Body of pancreas (tissue), 4 donors: Measurements from ENCODE around the gene APOBR. TPM values are rescaled to one million over a fixed set of nuclear protein-coding genes. Genes with fewer than 3 reads are reported as not detected.
"Not testable (repeated sequence)": the region's sequence is repeated elsewhere in the genome, so short reads cannot be mapped to it uniquely, and the experiment has no call there.

ENCODE experiments used
- ATAC-seq: fragments of 150-250 bp; one replicate; pipeline ENCODE4 v1.9.1; 2016
- DNase-seq, 4 donors: peaks; one replicate each; pipeline ENCODE4 v3.0.0-alpha.2; 2019
- H3K27ac ChIP-seq, 4 donors: fragments of 200-600 bp; sonication (generic); 1 replicate in 3 of 4; 2 replicates in 1 of 4; pipeline versions ENCODE4 v1.5.1 to v1.6.1; 2016 to 2019; ENCODE audit warnings: mild to moderate bottlenecking in 1 of 4, mixed read lengths in 1 of 4, moderate library complexity in 1 of 4
- H3K27me3 ChIP-seq, 2 donors: fragments of 200-600 bp; sonication (generic); one replicate each; pipeline ENCODE4 v1.6.0; 2016; ENCODE audit warnings: mild to moderate bottlenecking in 1 of 2
- H3K36me3 ChIP-seq, 2 donors: fragments of 200-600 bp; sonication (generic); replicated peaks in 1 of 2; 2 replicates each; pipeline ENCODE4 v1.5.1; 2016; ENCODE audit warnings: low read depth in 2 of 2; ENCODE audit not compliant: insufficient read depth in 1 of 2
- H3K4me1 ChIP-seq: fragments of 200-600 bp; sonication (generic); one replicate; pipeline ENCODE4 v1.6.0; 2016
- H3K4me3 ChIP-seq, 2 donors: fragments of 200-600 bp; sonication (generic); 1 replicate in 1 of 2; 2 replicates in 1 of 2; pipeline ENCODE4 v1.5.1; 2016 to 2019
- H3K9me3 ChIP-seq, 3 donors: fragments of 200-600 bp; sonication (generic); 1 replicate in 2 of 3; 2 replicates in 1 of 3; pipeline ENCODE4 v1.5.1; 2016
- POLR2A ChIP-seq, 3 donors: fragments of 450-650 bp; IDR thresholded peaks; one replicate each; pipeline ENCODE4 v1.6.1; 2016; ENCODE audit warnings: antibody characterized with exemption in 3 of 3, mild to moderate bottlenecking in 2 of 3
- WGBS, 2 donors: methylation state at CpG; one replicate each; pipeline ENCODE4 v1.1.5; 2017; 5-methylcytosine and 5-hydroxymethylcytosine counted together
- intact Hi-C: fragments of 100-400 bp; cut with DNase I; formaldehyde crosslinking; loops from one replicate; pipeline ENCODE4 v1.15.1; 2023
- total RNA-seq, 2 donors: library from RNA; depleted of rRNA; stranded (reverse); fragments of >200 nt; gene quantifications; one replicate each; pipeline ENCODE4 v1.1.0, GENCODE V29; 2016
- TF ChIP-seq, protein P1 (sequence below), 7 experiments: fragments of 450-650 bp in 4 of 7; fragments of 200-600 bp in 3 of 7; sonication (generic) in 3 of 7; IDR thresholded peaks; one replicate each; pipeline ENCODE4 v1.5.1; 2016 to 2019; ENCODE audit warnings: antibody characterized with exemption in 7 of 7

APOBR gene
- total RNA-seq, 2 donors from 2014 or later: 1.0 to 2.0 TPM

DNA sequence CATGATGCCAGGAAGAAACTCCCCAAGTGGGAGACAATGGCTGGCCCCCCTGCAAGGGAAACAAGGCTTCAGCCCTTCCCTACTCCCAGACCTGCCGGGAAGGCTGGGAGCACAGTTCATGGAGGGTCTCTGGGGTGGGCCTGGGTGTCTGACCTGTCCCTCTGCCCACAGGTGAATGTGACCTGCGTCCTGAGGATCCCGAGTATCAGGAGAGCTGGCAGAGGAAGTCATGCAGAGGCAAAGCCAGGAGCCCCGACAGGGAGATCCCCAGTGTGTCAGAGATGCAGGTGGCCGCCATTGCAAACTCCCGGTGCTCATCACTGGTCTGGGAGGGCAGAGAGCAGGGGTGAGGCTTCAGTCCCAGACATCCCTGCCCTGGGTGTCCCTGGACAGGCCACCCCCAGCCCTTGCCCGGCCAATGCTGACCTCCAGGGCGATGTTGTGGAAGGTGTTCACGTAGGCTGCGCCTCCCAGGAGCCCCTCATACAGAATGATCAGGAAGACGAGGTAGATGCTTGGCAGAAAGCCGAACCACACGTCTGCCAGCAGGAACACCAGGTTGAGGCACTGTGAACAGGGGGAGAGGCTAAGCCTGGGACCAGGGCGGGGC is 17.0 kb upstream of the APOBR start:
- no peak for DNase-seq
- Histone ChIP-seq H3K4me1 (no peaks in the 10 kb centered on the region), H3K27me3 (no peaks in the 10 kb centered on the region), H3K9me3 (no peaks in the 10 kb centered on the region), H3K27ac (no peak overlapping the region), H3K36me3 (peaks cover 0 to 13% of the 10 kb centered on the region in 2 donors), H3K4me3 (no peak overlapping the region)
- intact Hi-C loops: no loop called here
- 87 to 90% methylated on average over 6 to 14 of the region's 14 CpGs for WGBS, 2 donors
- no peak for ATAC-seq
- no peak for TF ChIP-seq POLR2A (IDR thresholded peaks at IDR 0.05)
- TF ChIP-seq, protein P1, sequence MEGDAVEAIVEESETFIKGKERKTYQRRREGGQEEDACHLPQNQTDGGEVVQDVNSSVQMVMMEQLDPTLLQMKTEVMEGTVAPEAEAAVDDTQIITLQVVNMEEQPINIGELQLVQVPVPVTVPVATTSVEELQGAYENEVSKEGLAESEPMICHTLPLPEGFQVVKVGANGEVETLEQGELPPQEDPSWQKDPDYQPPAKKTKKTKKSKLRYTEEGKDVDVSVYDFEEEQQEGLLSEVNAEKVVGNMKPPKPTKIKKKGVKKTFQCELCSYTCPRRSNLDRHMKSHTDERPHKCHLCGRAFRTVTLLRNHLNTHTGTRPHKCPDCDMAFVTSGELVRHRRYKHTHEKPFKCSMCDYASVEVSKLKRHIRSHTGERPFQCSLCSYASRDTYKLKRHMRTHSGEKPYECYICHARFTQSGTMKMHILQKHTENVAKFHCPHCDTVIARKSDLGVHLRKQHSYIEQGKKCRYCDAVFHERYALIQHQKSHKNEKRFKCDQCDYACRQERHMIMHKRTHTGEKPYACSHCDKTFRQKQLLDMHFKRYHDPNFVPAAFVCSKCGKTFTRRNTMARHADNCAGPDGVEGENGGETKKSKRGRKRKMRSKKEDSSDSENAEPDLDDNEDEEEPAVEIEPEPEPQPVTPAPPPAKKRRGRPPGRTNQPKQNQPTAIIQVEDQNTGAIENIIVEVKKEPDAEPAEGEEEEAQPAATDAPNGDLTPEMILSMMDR (IDR thresholded peaks at IDR 0.05): no peak

GRCh38 chr16:28478506-28479180 is 15.8 kb upstream of the APOBR start:
- peaks cover 0 to 15% of the 10 kb centered on the region in 2 donors for H3K36me3 ChIP-seq

DNA sequence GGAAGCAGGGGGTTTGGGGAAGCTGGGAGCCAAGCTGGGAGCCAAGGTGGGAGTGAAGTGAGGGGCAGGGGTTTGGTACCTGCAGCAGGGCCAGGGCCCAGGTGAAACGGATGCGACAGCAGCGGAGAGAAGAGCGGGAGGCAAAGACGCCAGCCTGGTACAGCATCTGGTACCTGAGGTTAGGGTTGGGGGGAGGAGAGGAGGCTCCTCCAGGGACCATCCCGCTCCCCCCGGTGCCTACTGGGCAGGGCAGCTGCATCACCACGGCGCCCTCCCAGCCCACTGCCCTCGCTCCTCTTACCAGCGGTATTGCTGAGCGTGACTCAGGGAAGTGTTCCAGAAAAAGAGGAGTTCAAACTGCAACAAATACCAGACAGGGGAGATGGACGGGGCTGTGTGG is 12.4 kb upstream of the APOBR start:
- no peaks in the 10 kb centered on the region for H3K4me1 ChIP-seq
- peaks cover 0 to 12% of the 10 kb centered on the region in 2 donors for H3K36me3 ChIP-seq
- H3K9me3 ChIP-seq: no peaks in the 10 kb centered on the region
- no peak overlapping the region for H3K27ac ChIP-seq
- H3K4me3 ChIP-seq: no peak overlapping the region
- TF ChIP-seq, protein P1 (IDR thresholded peaks at IDR 0.05): no peak
- TF ChIP-seq POLR2A (IDR thresholded peaks at IDR 0.05): no peak
- no peaks in the 10 kb centered on the region for H3K27me3 ChIP-seq
- intact Hi-C loops: no loop called here
- 87 to 92% methylated on average over 13 of the region's 13 CpGs for WGBS, 2 donors
- DNase-seq (no peak), ATAC-seq (no peak)

More at GRCh38 chr16:28478506-28479180, 15.8 kb upstream of the APOBR start:
- no peak overlapping the region for H3K27ac ChIP-seq
- no peak overlapping the region for H3K4me3 ChIP-seq
- no peaks in the 10 kb centered on the region for H3K27me3 ChIP-seq
- intact Hi-C loops: no loop called here
- H3K9me3 ChIP-seq: no peaks in the 10 kb centered on the region
- DNase-seq: no peak
- ATAC-seq: no peak
- no peak for TF ChIP-seq POLR2A (IDR thresholded peaks at IDR 0.05)
- TF ChIP-seq, protein P1 (IDR thresholded peaks at IDR 0.05): no peak
- WGBS, 2 donors: 90 to 92% methylated on average over 12 to 16 of the region's 16 CpGs
- H3K4me1 ChIP-seq: no peaks in the 10 kb centered on the region

DNA sequence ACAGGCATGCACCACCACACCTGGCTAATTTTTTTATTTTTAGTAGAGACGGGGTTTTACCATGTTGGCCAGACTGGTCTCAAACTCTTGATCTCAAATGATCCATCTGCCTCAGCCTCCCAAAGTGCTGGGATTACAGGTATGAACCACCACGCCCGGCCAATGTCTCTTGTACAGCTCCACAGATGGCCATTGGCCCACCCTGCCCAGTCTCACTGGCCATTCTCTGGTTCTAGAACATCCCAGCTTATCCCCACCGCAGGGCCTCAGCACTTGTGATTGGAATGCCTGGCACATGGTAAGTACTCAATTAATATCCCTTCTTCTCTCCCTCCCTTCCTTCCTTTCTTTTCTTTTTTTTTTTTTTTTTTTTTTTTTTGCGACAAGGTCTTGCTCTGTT is 11.1 kb upstream of the APOBR start:
- H3K4me3 ChIP-seq, H3K4me1 ChIP-seq, DNase-seq, H3K9me3 ChIP-seq, ATAC-seq, intact Hi-C loops, H3K27ac ChIP-seq, H3K27me3 ChIP-seq: not testable (repeated sequence)
- H3K36me3 ChIP-seq: peaks cover 0 to 13% of the 10 kb centered on the region in 2 donors
- WGBS, 2 donors: 88 to 95% methylated on average over 5 of the region's 5 CpGs

- Histone ChIP-seq H3K4me1 (peaks cover 4% of the 10 kb centered on the region), H3K4me3 (no peak overlapping the region), H3K27ac (no peak overlapping the region), H3K27me3 (no peaks in the 10 kb centered on the region), H3K36me3 (peaks cover 0 to 10% of the 10 kb centered on the region in 2 donors), H3K9me3 (no peaks in the 10 kb centered on the region)
- TF ChIP-seq, protein P1 (IDR thresholded peaks at IDR 0.05): no peak
- TF ChIP-seq POLR2A (IDR thresholded peaks at IDR 0.05): no peak
- WGBS, 2 donors: 84 to 93% methylated on average over 3 to 5 of the region's 5 CpGs
- ATAC-seq (no peak), DNase-seq (no peak)
- intact Hi-C loops: no loop called here
These were observed 8.2 kb upstream of the APOBR start for GRCh38 chr16:28486266-28486665.
